Stomach (tissue), 9 donors: Measurements from ENCODE around the gene ATP1B4. TPM values are rescaled to one million over a fixed set of nuclear protein-coding genes. Genes with fewer than 3 reads are reported as not detected.

Experiments used
- DNase-seq, 2 donors: peaks; one replicate each; pipeline versions ENCODE4 v3.0.0 to v3.0.0-alpha.2; 2013 to 2019
- H3K27ac ChIP-seq, 5 donors: fragments of 200-600 bp in 4 of 5; sonication (generic) in 4 of 5; one replicate each; pipeline ENCODE4 v1.5.1; 2013 to 2019; ENCODE audit warnings: mild to moderate bottlenecking in 1 of 5, moderate library complexity in 1 of 5
- H3K27me3 ChIP-seq, 3 donors: fragments of 200-600 bp; sonication (generic); one replicate each; pipeline ENCODE4 v1.5.1; 2017 to 2019; ENCODE audit warnings: mixed run types in 1 of 3
- H3K36me3 ChIP-seq, 4 donors: fragments of 200-600 bp; sonication (generic); 1 replicate in 3 of 4; 2 replicates in 1 of 4; pipeline ENCODE4 v1.5.1; 2016 to 2019
- H3K4me1 ChIP-seq, 4 donors: fragments of 200-600 bp; sonication (generic); one replicate each; pipeline ENCODE4 v1.5.1; 2016 to 2019
- H3K4me3 ChIP-seq, 4 donors: fragments of 200-600 bp; sonication (generic) in 3 of 4; one replicate each; pipeline ENCODE4 v1.5.1; 2016 to 2019; ENCODE audit warnings: mild to moderate bottlenecking in 1 of 4
- H3K9me3 ChIP-seq, 4 donors: fragments of 200-600 bp; sonication (generic); one replicate each; pipeline ENCODE4 v1.5.1; 2016 to 2019
- CTCF ChIP-seq, 7 experiments: fragments of 450-650 bp in 4 of 7; fragments of 200-600 bp in 3 of 7; sonication (generic) in 3 of 7; IDR thresholded peaks; one replicate each; pipeline ENCODE4 v1.5.1; 2016 to 2019; ENCODE audit warnings: antibody characterized with exemption in 7 of 7, control low read depth in 2 of 7, mild to moderate bottlenecking in 1 of 7
- EP300 ChIP-seq: sonication (generic); formaldehyde crosslinking; IDR thresholded peaks from one replicate; pipeline ENCODE4 v1.6.1; 2017; ENCODE audit warnings: antibody characterized with exemption
- POLR2A ChIP-seq, 4 donors: fragments of 450-650 bp; IDR thresholded peaks; one replicate each; pipeline ENCODE4 v1.6.1; 2016; ENCODE audit warnings: antibody characterized with exemption in 4 of 4, control low read depth in 2 of 4, mild to moderate bottlenecking in 1 of 4, moderate library complexity in 1 of 4
- POLR2AphosphoS5 ChIP-seq, 3 donors: sonication (generic); formaldehyde crosslinking; IDR thresholded peaks; one replicate each; pipeline ENCODE4 v1.6.1; 2016; ENCODE audit warnings: antibody characterized with exemption in 3 of 3
- WGBS, 5 donors: extraction: QIAGEN DNeasy Blood & Tissue Kit in 3 of 5; methylation state at CpG; one replicate each; pipeline versions ENCODE4 v1.1.5 to v1.1.7; 2013 to 2018; 5-methylcytosine and 5-hydroxymethylcytosine counted together
- intact Hi-C: fragments of 100-400 bp; cut with DNase I; formaldehyde crosslinking; loops from one replicate; pipeline ENCODE4 v1.15.1; 2023; ENCODE audit warnings: low total_unique reads
- polyA plus RNA-seq, 3 donors: library from polyadenylated mRNA; stranded (reverse); fragments of 200-250 nt; gene quantifications; one replicate each; pipeline ENCODE4 v1.2.3, GENCODE V29; 2013
- total RNA-seq, 5 donors: library from RNA; depleted of rRNA; stranded (reverse); fragments of >200 nt; gene quantifications; one replicate each; pipeline versions ENCODE4 v1.1.0 to v1.2.3, GENCODE V29; 2014 to 2016
- donor health status: healthy with polysubstance abuse.
- donor health status: Bipolar disorder and iron deficiency.
- donor health status: healthy.

Gene ATP1B4
- total and polyA plus RNA-seq, 8 donors, result not detected

GRCh38 chrX:120321520-120322281 lies 40.2 kb upstream of the ATP1B4 start:
- no peak for DNase-seq
- TF ChIP-seq EP300 (no peak), POLR2A (IDR thresholded peaks at IDR 0.05) (no peak), CTCF (IDR thresholded peaks at IDR 0.05) (no peak), POLR2AphosphoS5 (IDR thresholded peaks at IDR 0.05) (no peak)
- H3K36me3 ChIP-seq, result no peaks in the 10 kb centered on the region
- H3K27me3 ChIP-seq, result peaks cover 0 to 4% (median 0%) of the 10 kb centered on the region in 3 donors
- 60 to 81% (median 62%) methylated on average over 3 to 4 of the region's 4 CpGs for WGBS, 5 donors
- H3K9me3 ChIP-seq, result no peaks in the 10 kb centered on the region
- no peak overlapping the region for H3K27ac ChIP-seq
- H3K4me1 ChIP-seq, result no peaks in the 10 kb centered on the region
- no peak overlapping the region for H3K4me3 ChIP-seq
- intact Hi-C loops, result no loop called here

- TF ChIP-seq CTCF (IDR thresholded peaks at IDR 0.05), result no peak
- no peak for TF ChIP-seq POLR2AphosphoS5 (IDR thresholded peaks at IDR 0.05)
- TF ChIP-seq EP300, result no peak
- no peak for TF ChIP-seq POLR2A (IDR thresholded peaks at IDR 0.05)
- Histone ChIP-seq H3K9me3 (peaks cover 0 to 15% (median 5%) of the 10 kb centered on the region in 4 donors), H3K36me3 (no peaks in the 10 kb centered on the region), H3K4me1 (no peaks in the 10 kb centered on the region), H3K27me3 (no peaks in the 10 kb centered on the region), H3K4me3 (no peak overlapping the region), H3K27ac (no peak overlapping the region)
- intact Hi-C loops, result no loop called here
- no peak for DNase-seq
- 74 to 93% (median 89%) methylated on average over 2 of the region's 2 CpGs for WGBS, 5 donors
Measured at GRCh38 chrX:120331116-120331515, 30.8 kb upstream of the ATP1B4 start.

DNA sequence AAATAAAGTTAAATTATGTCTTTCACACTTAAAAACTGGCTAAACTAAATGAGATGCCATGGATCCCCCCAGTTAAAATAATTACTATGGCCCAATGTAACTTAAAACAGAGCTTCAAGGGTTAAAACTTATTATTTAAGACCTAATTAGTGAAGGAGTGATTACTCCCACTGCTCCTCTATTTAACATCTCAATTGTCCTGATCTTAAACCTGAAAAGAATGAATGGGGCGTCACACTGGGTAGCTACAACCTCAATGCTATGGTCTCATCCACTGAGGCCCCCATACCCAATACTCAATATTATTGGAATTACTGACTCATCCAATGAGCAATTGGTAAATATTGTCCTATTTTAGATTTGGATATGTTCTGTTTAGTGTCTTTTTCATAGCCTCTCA lies 29.5 kb upstream of the ATP1B4 start:
- Histone ChIP-seq H3K27me3 (no peaks in the 10 kb centered on the region), H3K4me3 (no peak overlapping the region), H3K9me3 (peaks cover 0 to 26% (median 17%) of the 10 kb centered on the region in 4 donors), H3K4me1 (no peaks in the 10 kb centered on the region), H3K36me3 (no peaks in the 10 kb centered on the region), H3K27ac (no peak overlapping the region)
- WGBS, 5 donors, result 35 to 93% (median 84%) methylated on average over 1 of the region's 1 CpG
- TF ChIP-seq POLR2AphosphoS5 (IDR thresholded peaks at IDR 0.05) (no peak), CTCF (IDR thresholded peaks at IDR 0.05) (no peak), EP300 (no peak), POLR2A (IDR thresholded peaks at IDR 0.05) (no peak)
- intact Hi-C loops, result no loop called here
- DNase-seq, result no peak

DNA sequence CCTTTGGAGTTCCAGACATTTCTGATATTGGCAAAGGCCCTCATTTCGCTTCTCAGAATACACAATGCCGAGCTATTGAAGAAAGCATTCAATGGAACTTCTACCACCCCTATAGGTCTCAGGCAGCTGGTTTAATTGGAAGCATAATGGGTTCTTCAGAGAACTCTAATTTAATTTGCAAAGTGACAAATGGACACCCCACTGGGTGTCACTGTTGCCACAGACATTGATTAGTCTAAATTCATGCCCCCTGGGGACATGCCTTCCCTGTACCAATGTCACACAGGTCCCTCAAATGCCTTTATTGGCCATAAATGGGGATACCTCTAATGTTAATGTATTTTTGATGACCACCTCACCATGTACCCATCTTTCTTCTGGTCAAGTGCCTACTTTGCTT lies 27.7 kb upstream of the ATP1B4 start:
- H3K27me3 ChIP-seq, result no peaks in the 10 kb centered on the region
- no peak overlapping the region for H3K4me3 ChIP-seq
- no peaks in the 10 kb centered on the region for H3K36me3 ChIP-seq
- H3K27ac ChIP-seq, result no peak overlapping the region
- no peak for TF ChIP-seq EP300
- no peak for TF ChIP-seq CTCF (IDR thresholded peaks at IDR 0.05)
- TF ChIP-seq POLR2A (IDR thresholded peaks at IDR 0.05), result no peak
- no peak for TF ChIP-seq POLR2AphosphoS5 (IDR thresholded peaks at IDR 0.05)
- peaks cover 0 to 39% (median 22%) of the 10 kb centered on the region in 4 donors for H3K9me3 ChIP-seq
- DNase-seq, result no peak
- no peaks in the 10 kb centered on the region for H3K4me1 ChIP-seq
- intact Hi-C loops, result no loop called here
- 22 to 85% (median 42%) methylated on average over 2 of the region's 2 CpGs for whole genome bisulfite sequencing, 5 donors
